Esophagus squamous epithelium (tissue), 4 donors: ENCODE results near the gene BCL7A.

Source experiments
- CTCF ChIP-seq, 6 experiments: fragments of 450-650 bp in 4 of 6; fragments of 200-600 bp in 2 of 6; sonication (generic) in 2 of 6; IDR thresholded peaks; one replicate each; pipeline ENCODE4 v1.5.1; 2016 to 2019; ENCODE audit warnings: antibody characterized with exemption in 6 of 6, mild to moderate bottlenecking in 4 of 6, moderate library complexity in 4 of 6
- POLR2A ChIP-seq, 4 donors: fragments of 450-650 bp; IDR thresholded peaks; one replicate each; pipeline ENCODE4 v1.6.1; 2017; ENCODE audit warnings: antibody characterized with exemption in 4 of 4, mild to moderate bottlenecking in 4 of 4, moderate library complexity in 3 of 4

DNA sequence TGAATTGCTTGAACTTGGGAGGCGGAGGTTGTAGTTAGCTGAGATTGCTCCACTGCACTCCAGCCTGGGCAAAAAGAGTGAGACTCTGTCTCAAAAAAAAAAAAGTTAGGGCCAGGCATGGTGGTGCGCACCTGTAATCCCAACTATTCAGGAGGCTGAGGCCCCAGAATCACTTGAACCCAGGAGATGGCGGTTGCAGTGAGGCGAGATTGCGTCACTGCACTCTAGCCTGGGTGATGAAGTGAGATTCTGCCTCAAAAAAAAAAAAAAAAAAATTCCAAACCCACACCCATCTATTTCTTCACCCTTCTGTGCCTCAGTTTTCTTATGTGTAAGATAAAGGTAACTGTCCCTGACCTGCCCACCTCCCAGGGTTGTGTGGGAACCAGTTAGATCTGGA is 45.9 kb downstream of the BCL7A start:
- no peak for TF ChIP-seq CTCF (IDR thresholded peaks at IDR 0.05)
- TF ChIP-seq POLR2A (IDR thresholded peaks at IDR 0.05) = no peak
